ENCODE data around the gene CGB1. TPM values are rescaled to one million over a fixed set of nuclear protein-coding genes. Genes with fewer than 3 reads are reported as not detected.
"Not testable (repeated sequence)": the region's sequence is repeated elsewhere in the genome, so short reads cannot be mapped to it uniquely, and the experiment has no call there.

Gene CGB1
- total RNA-seq, 1 donor from 2014 or later: not detected

- DNase-seq (ENCODE audit: low spot score): no peak
These were observed 14.6 kb downstream of the CGB1 start for GRCh38 chr19:49022116-49022515.

- no peak for DNase-seq (ENCODE audit: low spot score)
These were observed 15.5 kb downstream of the CGB1 start for GRCh38 chr19:49020931-49021895.

GRCh38 chr19:49020342-49020741 is 16.4 kb downstream of the CGB1 start:
- no peak for DNase-seq (ENCODE audit: low spot score)

GRCh38 chr19:49019242-49019932 is 17.3 kb downstream of the CGB1 start:
- DNase-seq (ENCODE audit: low spot score): no peak

- not testable (repeated sequence) for DNase-seq (ENCODE audit: low spot score)
These were observed 18.1 kb downstream of the CGB1 start for GRCh38 chr19:49018388-49019241.

GRCh38 chr19:49017666-49018351 is 18.9 kb downstream of the CGB1 start:
- no peak for DNase-seq (ENCODE audit: low spot score)

- DNase-seq (ENCODE audit: low spot score): no peak
These were observed 19.5 kb downstream of the CGB1 start, which contains the start of gene LHB for GRCh38 chr19:49017041-49017665. Gene LHB, minus strand, starts transcription at chr19:49017091. Its CDS starts 10 bp downstream, at chr19:49017081.

- DNase-seq (ENCODE audit: low spot score): no peak
These were observed 20.4 kb downstream of the CGB1 start for GRCh38 chr19:49016067-49016839.

- DNase-seq (ENCODE audit: low spot score): no peak
These were observed 21.8 kb downstream of the CGB1 start for GRCh38 chr19:49014870-49015255.

GRCh38 chr19:49014123-49014869 is 22.4 kb downstream of the CGB1 start:
- DNase-seq (ENCODE audit: low spot score): no peak

- no peak for DNase-seq (ENCODE audit: low spot score)
These were observed 25.5 kb downstream of the CGB1 start for GRCh38 chr19:49011194-49011593.

- DNase-seq (ENCODE audit: low spot score): no peak
These were observed 26.2 kb downstream of the CGB1 start for GRCh38 chr19:49010453-49010852.

GRCh38 chr19:49009828-49010227 is 26.9 kb downstream of the CGB1 start:
- no peak for DNase-seq (ENCODE audit: low spot score)

- DNase-seq (ENCODE audit: low spot score): no peak
These were observed 29.8 kb downstream of the CGB1 start for GRCh38 chr19:49006905-49007304.

- DNase-seq (ENCODE audit: low spot score): no peak
These were observed 31.6 kb downstream of the CGB1 start for GRCh38 chr19:49004964-49005614.

GRCh38 chr19:49004133-49004532 is 32.6 kb downstream of the CGB1 start:
- DNase-seq (ENCODE audit: low spot score): no peak

- DNase-seq (ENCODE audit: low spot score): no peak
These were observed 37.0 kb downstream of the CGB1 start for GRCh38 chr19:48999481-49000325.
